ENCODE data around the gene LHB.
A peak's percentile ranks its signal among the peaks of the same experiment; 100 is the strongest.
"Not testable (repeated sequence)": the region's sequence is repeated elsewhere in the genome, so short reads cannot be mapped to it uniquely, and the experiment has no call there.

Gene LHB

DNA sequence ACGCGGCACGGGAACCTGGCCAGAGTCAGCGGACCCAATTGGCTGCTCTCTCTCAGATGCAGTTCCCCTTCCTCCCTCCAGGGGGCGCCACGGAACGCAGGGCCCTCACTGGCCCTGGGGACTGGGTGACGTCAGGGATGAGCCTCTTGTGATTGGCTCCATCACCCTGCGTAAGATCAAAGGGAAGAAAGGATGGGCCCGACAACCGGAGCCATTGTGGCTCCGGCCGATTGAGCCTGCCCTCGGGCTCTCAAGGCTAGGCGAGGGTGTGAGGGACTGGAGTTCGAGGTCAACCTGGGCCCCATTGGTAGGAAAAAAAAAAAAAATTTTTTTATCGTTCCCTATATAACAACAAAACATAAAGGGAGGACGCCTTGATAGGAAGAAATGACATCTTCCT, 19.9 kb upstream of the LHB start, which contains the start of gene CGB1:
CGB1 (minus strand) TSS at position 81 of the 400 bp plus-strand sequence. CDS start 184 bp downstream, outside the sequence.
- DNase-seq = peak; percentile 84 to 94

DNA sequence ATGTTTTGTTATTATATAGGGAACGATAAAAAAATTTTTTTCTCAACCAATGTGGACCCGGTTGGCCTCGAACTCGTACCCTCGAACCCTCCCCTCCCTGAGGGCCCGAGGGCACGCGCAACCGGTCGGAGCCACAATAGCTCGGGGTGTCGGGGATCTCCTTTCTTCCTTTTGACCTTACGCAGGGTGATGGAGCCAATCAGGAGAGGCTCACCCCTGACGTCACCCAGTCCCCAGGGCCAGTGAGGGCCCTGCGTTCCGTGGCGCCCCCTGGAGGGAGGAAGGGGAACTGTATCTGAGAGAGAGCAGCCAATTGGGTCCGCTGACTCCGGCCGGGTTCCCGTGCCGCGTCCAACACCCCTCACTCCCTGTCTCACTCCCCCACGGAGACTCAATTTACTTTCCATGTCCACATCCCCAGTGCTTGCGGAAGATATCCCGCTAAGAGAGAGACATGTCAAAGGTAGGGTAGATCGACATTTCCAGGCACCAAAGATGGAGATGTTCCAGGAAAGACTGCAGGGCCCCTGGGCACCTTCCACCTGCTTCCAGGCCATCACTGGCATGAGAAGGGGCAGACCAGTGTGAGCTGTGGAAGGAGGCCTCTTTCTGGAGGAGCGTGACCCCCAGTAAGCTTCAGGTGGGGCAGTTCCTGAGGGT, 14.9 kb upstream of the LHB start, which contains the start of gene CGB2:
CGB2 (plus strand) TSS at position 249 of the 660 bp plus-strand sequence; CDS start at position 455, 206 bp downstream.
- DNase-seq = peak; percentile 78 to 79

- not testable (repeated sequence) for DNase-seq
Observed at GRCh38 chr19:49030323-49030722, 13.4 kb upstream of the LHB start.

GRCh38 chr19:49029749-49030148, 12.9 kb upstream of the LHB start:
- not testable (repeated sequence) for DNase-seq

DNA sequence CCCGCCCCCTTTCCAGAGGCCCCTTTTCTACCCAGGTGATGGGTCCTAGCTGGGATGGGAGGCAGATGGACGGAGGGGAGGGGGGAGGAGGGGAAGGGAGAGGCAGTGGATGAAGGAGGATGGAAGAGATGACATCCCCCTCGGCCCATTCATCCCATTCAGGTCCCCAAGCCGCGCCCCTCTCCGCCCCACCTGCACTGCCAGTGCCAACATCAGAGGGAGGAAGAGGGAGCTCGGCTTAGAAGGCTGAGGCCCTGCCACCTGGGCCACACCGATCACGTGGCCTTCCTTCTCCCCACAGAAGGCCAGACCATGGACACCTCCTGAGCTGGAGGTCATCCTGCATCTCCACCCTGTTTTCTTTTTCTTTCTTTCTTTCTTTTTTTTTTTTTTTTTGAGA, 11.8 kb upstream of the LHB start:
- DNase-seq = not testable (repeated sequence)

GRCh38 chr19:49025599-49025998, 8.7 kb upstream of the LHB start:
- DNase-seq = not testable (repeated sequence)

- DNase-seq = not testable (repeated sequence)
Observed at GRCh38 chr19:49025088-49025487, 8.2 kb upstream of the LHB start.

GRCh38 chr19:49024233-49024632, 7.3 kb upstream of the LHB start, which contains the start of gene CGB3:
TSS of gene CGB3 (minus strand) at chr19:49024333. CDS start at chr19:49023971, 362 bp downstream.
- not testable (repeated sequence) for DNase-seq

DNA sequence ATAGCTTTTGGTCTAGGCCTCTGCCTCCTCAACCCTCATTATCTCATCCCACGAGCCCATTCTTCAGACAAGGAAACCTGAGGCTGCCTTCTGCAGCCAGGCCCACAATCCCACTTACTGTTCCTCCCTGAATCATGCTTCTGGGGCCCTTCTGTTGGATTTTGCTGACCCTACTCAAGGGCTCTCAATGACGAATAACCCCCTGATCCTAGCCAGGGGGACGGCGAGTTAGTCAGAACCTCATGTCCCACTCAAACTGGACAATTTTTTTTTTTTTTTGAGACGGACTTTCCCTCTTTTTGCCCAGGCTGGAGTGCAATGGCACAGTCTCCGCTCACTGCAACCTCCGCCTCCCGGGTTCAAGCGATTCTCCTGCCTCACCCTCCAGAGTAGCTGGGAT, 5.2 kb upstream of the LHB start:
- DNase-seq = no peak

GRCh38 chr19:49020931-49021895, 4.3 kb upstream of the LHB start:
- no peak for DNase-seq

- DNase-seq = peak in 1 of 2 experiments; percentile 9
Observed at GRCh38 chr19:49020342-49020741, 3.5 kb upstream of the LHB start.

DNA sequence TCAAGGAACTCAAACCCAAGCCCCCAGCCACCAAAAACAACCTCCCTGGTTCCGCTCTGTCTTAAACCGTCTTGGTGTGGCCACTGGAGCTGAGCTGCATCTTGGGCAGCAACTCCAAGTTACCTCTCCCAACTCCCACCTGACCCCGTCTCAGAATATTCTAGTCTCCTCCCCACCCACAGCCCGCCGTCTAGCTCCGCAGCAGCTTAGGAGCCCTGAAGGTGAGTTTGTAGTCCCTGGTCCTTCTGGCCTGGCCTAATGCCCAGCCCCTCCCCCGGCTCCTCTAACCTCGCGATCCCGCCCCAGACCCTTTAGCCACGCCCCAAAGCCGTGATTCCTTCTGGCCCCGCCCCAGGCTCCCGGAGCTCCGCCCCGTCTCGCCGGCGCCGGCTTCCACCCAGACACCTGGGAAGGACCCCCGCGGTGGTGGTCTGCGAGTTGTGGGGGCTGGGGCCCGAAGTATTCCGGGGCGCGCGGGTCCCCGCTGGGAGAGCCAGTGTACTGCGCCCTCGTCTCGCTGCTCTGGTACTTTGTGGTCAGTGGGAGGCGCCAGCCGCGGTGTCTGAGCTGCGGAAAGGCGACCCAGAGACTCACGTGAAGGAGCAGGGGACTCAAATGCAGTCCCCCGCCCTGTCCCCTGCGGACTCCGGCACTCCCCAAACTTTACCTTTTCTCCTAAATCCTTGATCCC, 2.5 kb upstream of the LHB start:
- peak; percentile 67 to 77 for DNase-seq

DNA sequence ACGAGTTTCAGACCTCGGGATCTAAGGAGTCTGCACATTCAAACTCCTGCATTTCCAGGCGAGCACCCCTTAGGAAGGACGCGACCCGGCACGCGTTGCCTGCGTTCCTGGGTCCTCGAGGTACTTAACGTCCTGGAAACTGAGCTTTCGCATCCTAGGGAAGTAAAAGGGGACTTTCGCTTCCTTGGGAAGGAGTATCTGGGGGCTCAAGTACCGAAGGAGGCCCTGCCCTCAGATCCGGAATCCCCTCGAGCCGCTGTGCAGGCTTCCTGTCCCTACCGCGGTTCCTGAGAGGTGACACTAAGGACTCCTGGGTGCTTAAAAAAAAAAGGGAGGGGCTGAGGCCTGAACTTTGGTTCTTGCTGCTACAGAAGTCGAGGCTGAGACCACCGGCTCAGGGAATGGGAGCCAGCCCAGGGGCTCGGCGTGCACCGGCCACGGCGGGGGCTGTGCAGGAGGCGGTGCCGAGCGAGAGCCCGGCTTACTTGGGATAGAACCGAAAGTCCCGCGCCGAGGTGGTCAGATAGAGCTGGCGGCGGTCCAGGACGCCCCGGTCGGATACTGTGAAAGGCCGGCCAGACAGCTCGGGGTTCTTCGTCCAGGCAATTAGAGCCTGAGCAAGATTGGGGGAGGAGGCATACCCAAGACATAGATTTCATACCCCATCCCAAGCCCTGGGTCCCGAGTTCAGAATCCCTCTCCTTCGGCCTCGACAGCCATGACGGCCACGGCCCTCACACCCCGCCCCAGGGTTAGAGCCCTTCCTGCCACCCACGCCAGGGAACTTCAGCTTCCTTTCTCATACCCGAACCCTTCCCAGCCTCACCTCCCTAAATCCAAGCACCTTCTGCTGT, 1.7 kb upstream of the LHB start:
- DNase-seq = not testable (repeated sequence)

- DNase-seq = peak; percentile 33 to 74
Observed at GRCh38 chr19:49017666-49018351, 918 bp upstream of the LHB start.

- no peak for DNase-seq
Observed at GRCh38 chr19:49016067-49016839, 638 bp downstream of the LHB start.

- DNase-seq = no peak
Observed at GRCh38 chr19:49014870-49015255, 2.0 kb downstream of the LHB start.

DNA sequence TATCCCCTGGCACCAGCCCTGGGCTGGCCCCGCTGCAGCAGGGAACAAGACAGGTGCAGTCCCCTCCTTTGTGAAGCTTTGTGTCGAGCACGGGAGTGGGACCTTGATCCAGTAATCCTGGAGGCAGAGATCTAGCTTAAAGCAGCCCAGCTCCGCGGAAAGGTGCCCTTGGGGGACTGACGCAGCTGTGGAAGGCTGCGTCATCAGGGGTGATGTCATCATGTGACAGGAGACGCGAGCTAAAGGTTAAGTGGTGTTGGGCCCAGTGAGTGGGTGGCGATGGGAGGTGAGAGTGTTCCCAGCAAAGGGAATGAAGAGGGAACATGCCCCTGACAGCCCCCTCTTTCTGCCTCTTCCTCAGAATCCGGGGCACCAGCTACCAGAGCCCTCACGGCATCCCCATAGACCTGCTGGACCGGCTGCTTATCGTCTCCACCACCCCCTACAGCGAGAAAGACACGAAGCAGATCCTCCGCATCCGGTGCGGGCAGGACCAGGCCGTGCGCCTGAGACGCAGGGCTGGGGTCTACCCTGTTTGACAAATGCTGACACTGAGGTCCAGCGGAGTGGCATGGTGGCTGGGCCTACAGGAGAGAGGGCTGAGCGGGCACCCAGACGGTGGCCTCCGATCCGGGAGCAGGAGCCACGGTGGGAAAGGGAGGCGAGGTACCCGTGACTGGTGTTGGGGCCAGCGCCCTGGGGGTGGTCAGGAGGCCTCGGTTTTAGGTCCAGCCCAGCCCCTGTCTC, 2.6 kb downstream of the LHB start:
- peak in 1 of 2 experiments; percentile 30 for DNase-seq

- no peak for DNase-seq
Observed at GRCh38 chr19:49011194-49011593, 5.7 kb downstream of the LHB start.

- no peak for DNase-seq
Observed at GRCh38 chr19:49010453-49010852, 6.4 kb downstream of the LHB start.

DNA sequence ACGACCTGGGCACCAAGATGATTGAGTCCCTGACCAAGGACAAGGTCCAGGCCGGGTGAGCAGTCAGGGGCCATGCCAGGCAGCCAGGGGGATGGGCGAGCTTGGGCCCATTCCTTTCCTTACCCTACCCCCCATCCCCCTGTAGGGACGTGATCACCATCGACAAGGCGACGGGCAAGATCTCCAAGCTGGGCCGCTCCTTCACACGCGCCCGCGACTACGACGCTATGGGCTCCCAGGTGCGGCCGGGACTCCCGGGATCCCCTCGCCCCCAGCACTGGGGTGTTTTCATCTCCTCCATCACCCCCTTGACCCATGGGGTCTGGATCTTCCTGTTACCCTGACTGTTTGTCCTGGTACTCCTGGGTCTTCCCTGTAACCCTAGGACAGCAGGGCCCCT, 7.1 kb downstream of the LHB start:
- no peak for DNase-seq
